Fibroblast of lung (primary cell): ENCODE results near the gene PTPN14. TPM values are rescaled to one million over a fixed set of nuclear protein-coding genes. Genes with fewer than 3 reads are reported as not detected.

ENCODE experiments used
- DNase-seq, 2 donors: peaks; one replicate each; pipeline versions ENCODE4 v3.0.0 to v3.0.0-alpha.2; 2010; ENCODE audit warnings: low read depth in 2 of 2
- H2AFZ ChIP-seq: 2 replicates; pipeline ENCODE4 v1.5.1; 2012; ENCODE audit warnings: low read length, control low read depth, inconsistent platforms
- H3K27ac ChIP-seq: 2 replicates; pipeline ENCODE4 v1.5.1; 2011; ENCODE audit warnings: low read length, control low read depth; ENCODE audit not compliant: insufficient read depth
- H3K27me3 ChIP-seq: 2 replicates; pipeline ENCODE4 v1.5.1; 2011; ENCODE audit warnings: mild to moderate bottlenecking, low read length; ENCODE audit not compliant: control insufficient read depth, insufficient read depth
- H3K36me3 ChIP-seq: 2 replicates; pipeline ENCODE4 v1.5.1; 2011; ENCODE audit warnings: low read length; ENCODE audit not compliant: control insufficient read depth, insufficient read depth
- H3K4me1 ChIP-seq: 2 replicates; pipeline ENCODE4 v1.5.1; 2011; ENCODE audit warnings: low read length; ENCODE audit not compliant: control insufficient read depth, insufficient read depth; ENCODE audit errors: extremely low read depth
- H3K4me2 ChIP-seq: 2 replicates; pipeline ENCODE4 v1.5.1; 2011; ENCODE audit warnings: low read length, control low read depth; ENCODE audit not compliant: insufficient read depth; ENCODE audit errors: extremely low read depth
- H3K4me3 ChIP-seq, 4 experiments: fragments of 200-600 bp in 1 of 4; sonication (generic) in 1 of 4; replicated peaks in 1 of 4; 2 replicates each; pipeline ENCODE4 v1.5.1; 2011 to 2016; ENCODE audit warnings: low read length in 4 of 4, low read depth in 3 of 4, mild to moderate bottlenecking in 3 of 4, control low read depth in 2 of 4, inconsistent platforms in 1 of 4, mixed read lengths in 1 of 4; ENCODE audit not compliant: insufficient read depth in 1 of 4; ENCODE audit errors: control extremely low read depth in 1 of 4
- H3K79me2 ChIP-seq: 2 replicates; pipeline ENCODE4 v1.5.1; 2012; ENCODE audit warnings: mild to moderate bottlenecking, low read length, inconsistent platforms; ENCODE audit not compliant: control insufficient read depth, insufficient read depth
- H3K9ac ChIP-seq: 2 replicates; pipeline ENCODE4 v1.5.1; 2011; ENCODE audit warnings: mild to moderate bottlenecking, low read length, control low read depth; ENCODE audit not compliant: insufficient read depth
- H3K9me3 ChIP-seq: 2 replicates; pipeline ENCODE4 v1.5.1; 2012; ENCODE audit warnings: low read depth, low read length; ENCODE audit not compliant: control insufficient read depth, insufficient read depth
- H4K20me1 ChIP-seq: 2 replicates; pipeline ENCODE4 v1.5.1; 2011; ENCODE audit warnings: low read length; ENCODE audit not compliant: control insufficient read depth, insufficient read depth; ENCODE audit errors: extremely low read depth
- CTCF ChIP-seq, 2 donors: IDR thresholded peaks in 1 of 2; conservative IDR thresholded peaks in 1 of 2; 1 replicate in 1 of 2; 2 replicates in 1 of 2; pipeline ENCODE4 v1.5.1; 2011 to 2012; ENCODE audit warnings: low read length in 2 of 2, control low read depth in 1 of 2, inconsistent platforms in 1 of 2, low read depth in 1 of 2, mild to moderate bottlenecking in 1 of 2
- EZH2 ChIP-seq: IDR thresholded peaks from 2 replicates; pipeline ENCODE4 v1.5.1; 2012; ENCODE audit warnings: low read length, control low read depth, mild to moderate bottlenecking; ENCODE audit errors: missing control alignments
- polyA plus RNA-seq, 2 donors: library from polyadenylated mRNA; depleted of rRNA in 1 of 2; stranded (reverse) in 1 of 2; unstranded in 1 of 2; fragments of >200 nt; gene quantifications; 2 replicates each; pipeline ENCODE4 v1.2.1, GENCODE V29; 2011 to 2012; ENCODE audit warnings: missing spikeins in 1 of 2
- total RNA-seq: library from RNA; depleted of rRNA; stranded (reverse); fragments of >200 nt; gene quantifications from 2 replicates; pipeline ENCODE4 v1.2.1, GENCODE V29; 2014

The PTPN14 gene
- total and polyA plus RNA-seq, 2 donors (not counting 1 experiment from before 2014, with no cell fraction given) = 38.7 to 56.1 TPM

- Histone ChIP-seq H3K27me3 (no peaks in the 10 kb centered on the region), H3K36me3 (no peaks in the 10 kb centered on the region), H3K4me2 (no peak overlapping the region), H3K79me2 (peaks cover 59% of the 10 kb centered on the region), H4K20me1 (no peaks in the 10 kb centered on the region), H2AFZ (no peak overlapping the region), H3K4me1 (peaks cover 20% of the 10 kb centered on the region), H3K27ac (no peak overlapping the region), H3K4me3 (no peak overlapping the region), H3K9ac (no peak overlapping the region), H3K9me3 (no peaks in the 10 kb centered on the region)
- TF ChIP-seq CTCF (conservative IDR thresholded peaks at IDR 0.05 in 1 of 2, IDR thresholded peaks at IDR 0.05 in 1 of 2; ENCODE audit: low read depth in 1 of 2, low read length in 2 of 2) = no peak
- TF ChIP-seq EZH2 = no peak
- DNase-seq = no peak
Observed at GRCh38 chr1:214419650-214420049, 131.8 kb downstream of the PTPN14 start.

DNA sequence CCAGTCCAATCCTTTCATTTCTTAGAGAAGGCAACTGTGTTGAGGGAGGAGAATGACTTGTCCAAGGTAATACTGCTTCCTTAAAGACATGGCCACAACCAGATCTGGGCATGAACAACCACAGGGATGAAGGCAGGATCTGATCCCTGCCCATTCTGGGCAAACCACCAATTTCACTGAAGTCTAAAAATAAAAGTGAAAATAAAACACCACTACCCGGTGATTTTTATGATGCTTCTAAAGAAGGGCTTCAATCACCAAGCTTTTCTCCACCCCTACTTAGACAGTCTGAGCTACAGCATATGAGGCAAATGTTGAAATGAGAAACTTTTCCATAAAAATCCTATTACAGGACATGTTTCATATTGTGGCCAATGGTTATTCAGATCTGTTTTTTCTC, 133.0 kb downstream of the PTPN14 start:
- Histone ChIP-seq H3K9ac (no peak overlapping the region), H4K20me1 (no peaks in the 10 kb centered on the region), H3K27me3 (no peaks in the 10 kb centered on the region), H3K4me3 (no peak overlapping the region), H3K36me3 (no peaks in the 10 kb centered on the region), H3K9me3 (no peaks in the 10 kb centered on the region), H2AFZ (no peak overlapping the region), H3K27ac (no peak overlapping the region), H3K4me2 (peak overlapping the region; percentile 21), H3K4me1 (peaks cover 20% of the 10 kb centered on the region), H3K79me2 (peaks cover 63% of the 10 kb centered on the region)
- DNase-seq = peak in 1 of 2 donors; percentile 43
- TF ChIP-seq CTCF (conservative IDR thresholded peaks at IDR 0.05 in 1 of 2, IDR thresholded peaks at IDR 0.05 in 1 of 2; ENCODE audit: low read depth in 1 of 2, low read length in 2 of 2) (no peak), EZH2 (no peak)

DNA sequence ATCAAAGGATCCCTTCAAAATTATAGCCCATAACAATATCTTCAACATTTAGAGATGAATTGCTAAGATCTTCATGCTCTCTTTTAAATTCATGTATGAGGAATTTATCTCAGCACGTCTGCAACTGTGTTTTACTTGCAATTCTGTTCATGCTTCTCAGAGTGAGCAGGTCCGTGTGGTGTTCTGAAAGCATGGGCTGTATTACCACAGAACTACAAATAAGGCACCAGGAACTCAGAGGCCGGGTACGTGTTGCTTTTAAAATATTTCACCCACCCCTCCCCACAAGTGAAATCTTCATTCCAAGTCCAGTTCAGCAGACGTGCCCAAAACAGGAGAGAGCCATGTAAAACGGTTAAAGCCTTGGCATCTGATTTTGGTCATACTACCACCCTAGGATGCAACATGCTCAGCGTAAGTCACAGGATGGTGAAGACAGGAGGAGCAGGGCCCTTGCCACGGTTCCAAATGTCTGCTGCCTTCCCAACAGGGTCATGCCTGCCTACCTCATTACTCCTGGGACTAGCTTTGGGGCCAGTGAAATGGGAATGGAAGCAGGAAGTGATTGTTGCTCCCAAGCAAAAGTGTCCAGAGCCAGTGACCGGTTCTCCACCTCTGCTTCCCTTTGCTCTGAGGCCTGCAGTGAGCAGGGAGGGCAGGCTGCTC, 133.7 kb downstream of the PTPN14 start:
- Histone ChIP-seq H3K4me1 (peaks cover 16% of the 10 kb centered on the region), H3K27me3 (no peaks in the 10 kb centered on the region), H3K27ac (no peak overlapping the region), H4K20me1 (no peaks in the 10 kb centered on the region), H2AFZ (no peak overlapping the region), H3K79me2 (peaks cover 56% of the 10 kb centered on the region), H3K4me3 (no peak overlapping the region), H3K9me3 (no peaks in the 10 kb centered on the region), H3K4me2 (no peak overlapping the region), H3K36me3 (no peaks in the 10 kb centered on the region), H3K9ac (no peak overlapping the region)
- no peak for DNase-seq
- TF ChIP-seq CTCF (conservative IDR thresholded peaks at IDR 0.05 in 1 of 2, IDR thresholded peaks at IDR 0.05 in 1 of 2; ENCODE audit: low read depth in 1 of 2, low read length in 2 of 2) (no peak), EZH2 (no peak)
